Thyroid gland (tissue), 4 donors: Measurements from ENCODE around the gene SYT1.

ENCODE experiments used
- POLR2A ChIP-seq, 2 donors: fragments of 450-650 bp; IDR thresholded peaks; one replicate each; pipeline ENCODE4 v1.6.1; 2017; ENCODE audit warnings: antibody characterized with exemption in 2 of 2, mild to moderate bottlenecking in 2 of 2, moderate library complexity in 1 of 2
- TF ChIP-seq, protein P1 (sequence below), 6 experiments: fragments of 200-600 bp in 3 of 6; fragments of 450-650 bp in 3 of 6; sonication (generic) in 3 of 6; IDR thresholded peaks; one replicate each; pipeline ENCODE4 v1.5.1; 2016 to 2019; ENCODE audit warnings: antibody characterized with exemption in 6 of 6, mild to moderate bottlenecking in 2 of 6, inconsistent platforms in 1 of 6, moderate library complexity in 1 of 6

DNA sequence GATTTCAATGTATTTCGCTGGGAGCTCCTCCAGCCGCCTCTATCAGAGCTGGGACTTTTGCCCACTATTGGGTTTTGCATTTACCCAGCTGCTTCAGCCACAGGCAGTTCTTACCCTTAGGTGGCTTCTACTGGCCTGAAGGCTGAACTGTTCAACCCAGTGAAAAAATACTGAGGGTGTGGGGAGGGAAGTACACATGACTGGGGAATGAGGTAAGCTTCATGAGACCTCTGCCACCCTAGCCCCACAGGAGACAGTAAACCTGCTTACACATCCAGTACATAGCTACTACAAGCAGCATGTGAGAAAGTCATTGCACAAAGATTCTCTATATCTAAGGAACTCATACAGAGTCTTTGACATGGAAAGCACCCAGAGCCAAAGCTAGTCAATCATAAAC, 411.1 kb downstream of the SYT1 start:
- TF ChIP-seq, protein P1, sequence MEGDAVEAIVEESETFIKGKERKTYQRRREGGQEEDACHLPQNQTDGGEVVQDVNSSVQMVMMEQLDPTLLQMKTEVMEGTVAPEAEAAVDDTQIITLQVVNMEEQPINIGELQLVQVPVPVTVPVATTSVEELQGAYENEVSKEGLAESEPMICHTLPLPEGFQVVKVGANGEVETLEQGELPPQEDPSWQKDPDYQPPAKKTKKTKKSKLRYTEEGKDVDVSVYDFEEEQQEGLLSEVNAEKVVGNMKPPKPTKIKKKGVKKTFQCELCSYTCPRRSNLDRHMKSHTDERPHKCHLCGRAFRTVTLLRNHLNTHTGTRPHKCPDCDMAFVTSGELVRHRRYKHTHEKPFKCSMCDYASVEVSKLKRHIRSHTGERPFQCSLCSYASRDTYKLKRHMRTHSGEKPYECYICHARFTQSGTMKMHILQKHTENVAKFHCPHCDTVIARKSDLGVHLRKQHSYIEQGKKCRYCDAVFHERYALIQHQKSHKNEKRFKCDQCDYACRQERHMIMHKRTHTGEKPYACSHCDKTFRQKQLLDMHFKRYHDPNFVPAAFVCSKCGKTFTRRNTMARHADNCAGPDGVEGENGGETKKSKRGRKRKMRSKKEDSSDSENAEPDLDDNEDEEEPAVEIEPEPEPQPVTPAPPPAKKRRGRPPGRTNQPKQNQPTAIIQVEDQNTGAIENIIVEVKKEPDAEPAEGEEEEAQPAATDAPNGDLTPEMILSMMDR (IDR thresholded peaks at IDR 0.05): no peak
- TF ChIP-seq POLR2A (IDR thresholded peaks at IDR 0.05): no peak
